WTC11 (cell line): ENCODE data around the gene DNLZ. TPM values are rescaled to one million over a fixed set of nuclear protein-coding genes. Genes with fewer than 3 reads are reported as not detected.

Experiments used
- ATAC-seq: fragments of 200-7000 bp; cut with Tn5 transposase; 2 replicates; pipeline ENCODE4 v1.10.0; 2021; ENCODE audit warnings: mild to moderate bottlenecking, moderate library complexity
- CTCF ChIA-PET: fragments of 300-600 bp; sonication (Branson Sonifier 250); formaldehyde crosslinking; loops from one replicate; lab custom pipeline; 2021; ENCODE audit warnings: antibody characterized with exemption; lab: Charles Lee
- POLR2A ChIA-PET: fragments of 350-600 bp; sonication (Branson Sonifier 250); formaldehyde crosslinking; loops from one replicate; lab custom pipeline; 2021; ENCODE audit warnings: antibody characterized with exemption; lab: Charles Lee
- DNase-seq: peaks from one replicate; pipeline ENCODE4 v3.0.0; 2021; ENCODE audit warnings: low spot score
- H3K27ac Mint-ChIP-seq: 2 replicates; pipeline ENCODE4 v1.8.0; 2021; ENCODE audit warnings: mixed read lengths
- H3K27me3 Mint-ChIP-seq: 2 replicates; pipeline ENCODE4 v1.8.0; 2021; ENCODE audit warnings: low read depth, mild to moderate bottlenecking, moderate library complexity, mixed read lengths
- H3K36me3 Mint-ChIP-seq: 2 replicates; pipeline ENCODE4 v1.8.0; 2021; ENCODE audit warnings: mixed read lengths
- H3K4me1 Mint-ChIP-seq: 2 replicates; pipeline ENCODE4 v1.8.0; 2022; ENCODE audit warnings: mixed read lengths
- H3K4me3 Mint-ChIP-seq: 2 replicates; pipeline ENCODE4 v1.8.0; 2021; ENCODE audit warnings: mild to moderate bottlenecking, moderate library complexity, mixed read lengths
- H3K9me3 Mint-ChIP-seq: 2 replicates; pipeline ENCODE4 v1.8.0; 2021; ENCODE audit warnings: mixed read lengths
- EMX1 ChIP-seq: fragments of 250-450 bp; sonication (Bioruptor Pico); IDR thresholded peaks from 2 replicates; pipeline ENCODE4 v1.8.0; 2021; ENCODE audit warnings: mild to moderate bottlenecking
- FOXP1 ChIP-seq: sonication (generic); formaldehyde crosslinking; IDR thresholded peaks from 2 replicates; pipeline ENCODE4 v1.8.0; 2022; ENCODE audit warnings: missing genetic modification reagents, mild to moderate bottlenecking, moderate library complexity, borderline replicate concordance
- NFE2L1 ChIP-seq: sonication (generic); formaldehyde crosslinking; IDR thresholded peaks from 2 replicates; pipeline ENCODE4 v1.8.1; 2023; ENCODE audit warnings: missing genetic modification reagents
- SP1 ChIP-seq: sonication (generic); formaldehyde crosslinking; conservative IDR thresholded peaks from 2 replicates; pipeline ENCODE4 v1.8.1; 2022; ENCODE audit warnings: missing genetic modification reagents
- TEAD1 ChIP-seq: sonication (generic); formaldehyde crosslinking; IDR thresholded peaks from 2 replicates; pipeline ENCODE4 v1.8.0; 2022; ENCODE audit warnings: mild to moderate bottlenecking, missing genetic modification reagents
- USF1 ChIP-seq: sonication (generic); formaldehyde crosslinking; IDR thresholded peaks from 2 replicates; pipeline ENCODE4 v1.8.0; 2022; ENCODE audit warnings: mild to moderate bottlenecking, missing genetic modification reagents
- ZNF121 ChIP-seq: sonication (generic); formaldehyde crosslinking; IDR thresholded peaks from 2 replicates; pipeline ENCODE4 v1.8.0; 2023; ENCODE audit warnings: missing genetic modification reagents
- ZNF263 ChIP-seq: sonication (generic); formaldehyde crosslinking; IDR thresholded peaks from 2 replicates; pipeline ENCODE4 v1.8.1; 2022; ENCODE audit warnings: low read depth, mild to moderate bottlenecking, moderate library complexity, missing genetic modification reagents
- ZNF281 ChIP-seq: sonication (generic); formaldehyde crosslinking; IDR thresholded peaks from 2 replicates; pipeline ENCODE4 v1.8.0; 2023; ENCODE audit warnings: mild to moderate bottlenecking, missing genetic modification reagents
- ZNF396 ChIP-seq: fragments of 250-450 bp; sonication (Bioruptor Pico); IDR thresholded peaks from 2 replicates; pipeline ENCODE4 v1.8.0; 2021; ENCODE audit warnings: mild to moderate bottlenecking, moderate library complexity, borderline replicate concordance
- ZNF423 ChIP-seq: fragments of 250-450 bp; sonication (Bioruptor Pico); IDR thresholded peaks from 2 replicates; pipeline ENCODE4 v2.1.2; 2022; ENCODE audit warnings: mild to moderate bottlenecking, moderate library complexity
- total RNA-seq: library from RNA; stranded (reverse); gene quantifications from 3 replicates; pipeline ENCODE4 v1.2.3, GENCODE V29; 2021

DNLZ gene
- total RNA-seq, 1 experiment from 2014 or later = 17.2 TPM

- no peak for TF ChIP-seq ZNF281 (CRISPR knock-in tag)
- no peak for TF ChIP-seq TEAD1 (CRISPR knock-in tag)
These were observed 28.0 kb downstream of the DNLZ start (continued) for GRCh38 chr9:136335296-136336155.

- no peak overlapping the region for H3K4me3 Mint-ChIP-seq
- H3K27ac Mint-ChIP-seq = no peak overlapping the region
- ATAC-seq (no peak), DNase-seq (no peak)
- TF ChIP-seq ZNF396 (CRISPR knock-in tag) (no peak), FOXP1 (CRISPR knock-in tag) (0 out of 2 replicates have a peak, but pooled peaks have one; percentile 17)
- no peaks in the 10 kb centered on the region for H3K9me3 Mint-ChIP-seq
- H3K27me3 Mint-ChIP-seq = no peaks in the 10 kb centered on the region
- H3K36me3 Mint-ChIP-seq = no peaks in the 10 kb centered on the region
- no peaks in the 10 kb centered on the region for H3K4me1 Mint-ChIP-seq
- CTCF ChIA-PET = no interaction called here
- POLR2A ChIA-PET = no interaction called here
These were observed 29.0 kb downstream of the DNLZ start for GRCh38 chr9:136334541-136334940.

GRCh38 chr9:136333486-136333885, 30.1 kb downstream of the DNLZ start:
- Mint-ChIP-seq H3K4me1 (peaks cover 4% of the 10 kb centered on the region), H3K27ac (no peak overlapping the region), H3K4me3 (no peak overlapping the region), H3K27me3 (no peaks in the 10 kb centered on the region), H3K9me3 (no peaks in the 10 kb centered on the region), H3K36me3 (no peaks in the 10 kb centered on the region)
- ChIA-PET CTCF (interaction anchor here (1.4 kb wide), 1 partner anchor 30 kb away, joined by 3 read pairs; the partner anchor contains the start of gene DNLZ), POLR2A (no interaction called here)
- TF ChIP-seq EMX1 (CRISPR knock-in tag) = no peak
- no peak for TF ChIP-seq SP1
- TF ChIP-seq USF1 (CRISPR knock-in tag) = no peak
- DNase-seq (no peak), ATAC-seq (no peak; the same call in 1 of the 2 replicates)

- CTCF ChIA-PET = interaction anchor here (1.4 kb wide), 1 partner anchor 30 kb away, joined by 3 read pairs; the partner anchor contains the start of gene DNLZ
- H3K36me3 Mint-ChIP-seq = no peaks in the 10 kb centered on the region
- no peaks in the 10 kb centered on the region for H3K27me3 Mint-ChIP-seq
- H3K27ac Mint-ChIP-seq = no peak overlapping the region
- no peaks in the 10 kb centered on the region for H3K9me3 Mint-ChIP-seq
- no peak overlapping the region for H3K4me3 Mint-ChIP-seq
- peaks cover 4% of the 10 kb centered on the region for H3K4me1 Mint-ChIP-seq
- DNase-seq (no peak), ATAC-seq (no peak)
- TF ChIP-seq ZNF423 (CRISPR knock-in tag) (0 out of 2 replicates have a peak, but pooled peaks have one; percentile 15), NFE2L1 (CRISPR knock-in tag) (no peak)
- POLR2A ChIA-PET = no interaction called here
These were observed 30.5 kb downstream of the DNLZ start for GRCh38 chr9:136333045-136333444.

GRCh38 chr9:136332482-136332983, 31.0 kb downstream of the DNLZ start:
- CTCF ChIA-PET = interaction anchor here (0.7 to 1.4 kb wide), 2 partner anchors 31 to 664 kb away, joined by 3 to 4 read pairs; partner anchors contain the start of genes CLIC3 and DNLZ
- no peaks in the 10 kb centered on the region for H3K27me3 Mint-ChIP-seq
- DNase-seq = no peak
- H3K9me3 Mint-ChIP-seq = no peaks in the 10 kb centered on the region
- peaks cover 4% of the 10 kb centered on the region for H3K4me1 Mint-ChIP-seq
- H3K36me3 Mint-ChIP-seq = no peaks in the 10 kb centered on the region
- 0 out of 2 replicates have a peak, but pooled peaks have one; percentile 48 for TF ChIP-seq ZNF121
- no peak for TF ChIP-seq ZNF263
- no peak for ATAC-seq
- no peak overlapping the region for H3K4me3 Mint-ChIP-seq
- no peak overlapping the region for H3K27ac Mint-ChIP-seq
- POLR2A ChIA-PET = interaction anchor here (0.6 kb wide), 1 partner anchor 21 kb away, joined by 3 read pairs; no protein-coding TSS in a partner anchor
